ENCODE results near the gene PIGZ.
"Not testable (repeated sequence)": the region's sequence is repeated elsewhere in the genome, so short reads cannot be mapped to it uniquely, and the experiment has no call there.

DNA sequence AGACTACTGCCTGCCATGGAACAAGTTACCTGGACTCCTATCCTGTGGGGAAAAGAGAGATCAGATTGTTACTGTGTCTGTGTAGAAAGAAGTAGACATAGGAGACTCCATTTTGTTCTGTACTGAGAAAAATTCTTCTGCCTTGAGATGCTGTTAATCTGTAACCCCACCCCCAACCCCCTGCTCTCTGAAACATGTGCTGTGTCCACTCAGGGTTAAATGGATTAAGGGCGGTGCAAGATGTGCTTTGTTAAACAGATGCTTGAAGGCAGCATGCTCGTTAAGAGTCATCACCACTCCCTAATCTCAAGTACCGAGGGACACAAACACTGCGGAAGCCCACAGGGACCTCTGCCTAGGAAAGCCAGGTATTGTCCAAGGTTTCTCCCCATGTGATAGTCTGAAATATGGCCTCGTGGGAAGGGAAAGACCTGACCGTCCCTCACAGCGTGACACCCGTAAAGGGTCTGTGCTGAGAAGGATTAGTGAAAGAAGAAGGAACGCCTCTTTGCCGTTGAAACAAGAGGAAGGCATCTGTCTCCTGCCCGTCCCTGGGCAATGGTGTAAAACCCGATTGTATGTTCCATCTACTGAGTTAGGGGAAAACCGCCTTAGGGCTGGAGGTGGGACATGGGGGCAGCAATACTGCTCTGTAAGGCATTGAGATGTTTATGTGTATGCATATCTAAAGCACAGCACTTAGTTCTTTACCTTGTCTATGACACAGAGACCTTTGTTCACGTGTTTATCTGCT lies 24.4 kb downstream of the PIGZ start:
- TF ChIP-seq, protein P1, sequence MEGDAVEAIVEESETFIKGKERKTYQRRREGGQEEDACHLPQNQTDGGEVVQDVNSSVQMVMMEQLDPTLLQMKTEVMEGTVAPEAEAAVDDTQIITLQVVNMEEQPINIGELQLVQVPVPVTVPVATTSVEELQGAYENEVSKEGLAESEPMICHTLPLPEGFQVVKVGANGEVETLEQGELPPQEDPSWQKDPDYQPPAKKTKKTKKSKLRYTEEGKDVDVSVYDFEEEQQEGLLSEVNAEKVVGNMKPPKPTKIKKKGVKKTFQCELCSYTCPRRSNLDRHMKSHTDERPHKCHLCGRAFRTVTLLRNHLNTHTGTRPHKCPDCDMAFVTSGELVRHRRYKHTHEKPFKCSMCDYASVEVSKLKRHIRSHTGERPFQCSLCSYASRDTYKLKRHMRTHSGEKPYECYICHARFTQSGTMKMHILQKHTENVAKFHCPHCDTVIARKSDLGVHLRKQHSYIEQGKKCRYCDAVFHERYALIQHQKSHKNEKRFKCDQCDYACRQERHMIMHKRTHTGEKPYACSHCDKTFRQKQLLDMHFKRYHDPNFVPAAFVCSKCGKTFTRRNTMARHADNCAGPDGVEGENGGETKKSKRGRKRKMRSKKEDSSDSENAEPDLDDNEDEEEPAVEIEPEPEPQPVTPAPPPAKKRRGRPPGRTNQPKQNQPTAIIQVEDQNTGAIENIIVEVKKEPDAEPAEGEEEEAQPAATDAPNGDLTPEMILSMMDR (IDR thresholded peaks at IDR 0.05 in 8 of 11, conservative IDR thresholded peaks at IDR 0.05 in 3 of 11): not testable (repeated sequence)
- not testable (repeated sequence) for TF ChIP-seq POLR2AphosphoS5, POLR2A (IDR thresholded peaks at IDR 0.05)
